A549 (cell line): ENCODE data around the gene MTPN.

Source experiments
- RFX5 ChIP-seq: fragments of 450-650 bp; IDR thresholded peaks from 2 replicates; pipeline ENCODE4 v1.7.1; 2014; ENCODE audit warnings: antibody characterized with exemption, mild to moderate bottlenecking, moderate library complexity
- ZC3H11A ChIP-seq: fragments of 450-650 bp; IDR thresholded peaks from 2 replicates; pipeline ENCODE4 v1.6.1; 2014; ENCODE audit warnings: antibody characterized with exemption, mild to moderate bottlenecking

- TF ChIP-seq ZC3H11A = no peak
- no peak for TF ChIP-seq RFX5
Observed at GRCh38 chr7:135918134-135918533, 59.0 kb downstream of the MTPN start.
